ENCODE measurements around the gene ARMC5.

GRCh38 chr16:31451681-31452351 is 7.5 kb upstream of the ARMC5 start:
- TF ChIP-seq SMAD1 (IDR thresholded peaks at IDR 0.05; ENCODE audit: low read depth, low read length, partially characterized antibody), result no peak
- TF ChIP-seq EHMT2 (IDR thresholded peaks at IDR 0.05), result no peak
- no peak for TF ChIP-seq GATA2 (CRISPR knock-in tag; IDR thresholded peaks at IDR 0.05)
- TF ChIP-seq, protein P1, sequence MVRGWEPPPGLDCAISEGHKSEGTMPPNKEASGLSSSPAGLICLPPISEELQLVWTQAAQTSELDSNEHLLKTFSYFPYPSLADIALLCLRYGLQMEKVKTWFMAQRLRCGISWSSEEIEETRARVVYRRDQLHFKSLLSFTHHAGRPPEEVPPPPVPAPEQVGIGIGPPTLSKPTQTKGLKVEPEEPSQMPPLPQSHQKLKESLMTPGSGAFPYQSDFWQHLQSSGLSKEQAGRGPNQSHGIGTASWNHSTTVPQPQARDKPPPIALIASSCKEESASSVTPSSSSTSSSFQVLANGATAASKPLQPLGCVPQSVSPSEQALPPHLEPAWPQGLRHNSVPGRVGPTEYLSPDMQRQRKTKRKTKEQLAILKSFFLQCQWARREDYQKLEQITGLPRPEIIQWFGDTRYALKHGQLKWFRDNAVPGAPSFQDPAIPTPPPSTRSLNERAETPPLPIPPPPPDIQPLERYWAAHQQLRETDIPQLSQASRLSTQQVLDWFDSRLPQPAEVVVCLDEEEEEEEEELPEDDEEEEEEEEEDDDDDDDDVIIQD (CRISPR knock-in tag; IDR thresholded peaks at IDR 0.05), result no peak
- TF ChIP-seq MAFK (IDR thresholded peaks at IDR 0.05; ENCODE audit: low read length), result no peak
- no peak for TF ChIP-seq TCF7L2 (IDR thresholded peaks at IDR 0.05; ENCODE audit: low read depth, low read length)
